Urothelium cell line (cell line): ENCODE data around the gene RAP1B.

Experiments used
- DNase-seq: peaks from one replicate; pipeline ENCODE4 v3.0.0; 2011; ENCODE audit warnings: low spot score, mixed read lengths
- FAIRE-seq: peaks from 2 replicates; lab custom pipeline; 2011; peaks lifted over from hg19 to GRCh38; lab: Jason Lieb, UNC

The RAP1B gene

GRCh38 chr12:68686595-68687521, 76.2 kb downstream of the RAP1B start, which contains the start of gene NUP107:
Gene NUP107 (plus strand): TSS chr12:68686978. CDS start chr12:68687066, 88 bp downstream.
- DNase-seq = peak; percentile 93
- FAIRE-seq = no peak

- no peak for FAIRE-seq
- DNase-seq = no peak
Measured at GRCh38 chr12:68695454-68695853, 84.8 kb downstream of the RAP1B start.

- FAIRE-seq = no peak
- DNase-seq = no peak
Measured at GRCh38 chr12:68699486-68699885, 88.8 kb downstream of the RAP1B start.
